ENCODE measurements around the gene THSD7B.
"Not testable (repeated sequence)": the region's sequence is repeated elsewhere in the genome, so short reads cannot be mapped to it uniquely, and the experiment has no call there.

Gene THSD7B

DNA sequence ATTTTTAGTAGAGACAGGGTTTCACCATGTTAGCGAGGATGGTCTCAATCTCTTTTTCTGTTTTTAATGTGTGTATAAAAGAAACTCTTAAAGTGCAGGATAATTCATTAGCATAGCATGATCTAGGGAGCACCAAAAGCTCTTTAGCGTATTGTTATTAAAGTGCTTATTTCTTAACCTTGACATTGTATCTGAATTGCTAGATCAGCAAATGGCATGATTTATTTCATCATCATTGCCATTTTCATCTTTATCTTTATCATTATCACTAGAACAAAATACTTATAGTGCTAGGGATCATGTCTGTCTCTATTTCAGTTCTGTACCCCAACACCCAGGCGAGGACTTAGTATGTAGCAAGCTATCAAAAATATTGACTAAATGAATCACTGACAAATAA lies 805.1 kb downstream of the THSD7B start:
- DNase-seq: no peak

- DNase-seq: not testable (repeated sequence)
Observed at GRCh38 chr2:137587834-137588233, 822.5 kb downstream of the THSD7B start.

- not testable (repeated sequence) for DNase-seq
Observed at GRCh38 chr2:137588578-137588977, 823.2 kb downstream of the THSD7B start.

DNA sequence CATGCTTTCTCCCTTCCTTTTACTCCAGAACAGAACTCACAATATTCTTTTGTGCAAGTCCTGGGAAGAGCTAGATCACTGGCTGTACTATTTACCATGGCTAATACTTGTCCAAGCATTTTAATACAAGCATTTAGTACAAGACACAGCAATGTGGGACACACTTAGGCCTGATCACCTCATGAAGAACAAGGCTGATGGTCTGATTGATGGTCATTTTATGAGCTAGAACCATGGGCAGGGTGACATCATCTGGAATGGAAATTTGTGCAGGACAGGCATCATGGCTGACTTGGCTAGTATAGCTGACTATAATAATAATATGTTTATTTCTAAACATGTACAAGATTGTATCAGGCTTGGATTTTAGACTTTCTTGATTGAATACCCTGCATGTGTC lies 824.8 kb downstream of the THSD7B start:
- no peak for DNase-seq

GRCh38 chr2:137607722-137608318 lies 842.5 kb downstream of the THSD7B start:
- no peak for DNase-seq

DNA sequence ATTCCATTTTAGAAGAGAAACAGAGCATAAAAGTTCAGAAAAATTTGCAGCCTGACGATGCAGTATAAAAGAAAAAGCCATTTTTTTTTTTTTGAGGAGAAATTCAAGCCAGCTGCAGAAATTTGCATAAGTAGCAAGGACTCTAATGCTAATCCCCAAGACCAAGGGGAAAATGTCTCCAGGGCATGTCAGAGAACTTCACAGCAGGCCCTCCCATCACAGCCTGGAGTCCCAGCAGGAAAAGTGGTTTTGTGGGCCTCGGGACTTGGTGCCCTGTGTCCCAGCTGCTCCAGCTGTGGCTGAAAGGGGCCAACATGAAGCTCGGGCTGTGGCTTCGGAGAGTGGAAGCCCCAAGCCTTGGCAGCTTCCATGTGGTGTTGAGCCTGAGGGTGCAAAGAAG lies 873.6 kb downstream of the THSD7B start:
- no peak for DNase-seq

GRCh38 chr2:137644731-137645130 lies 879.4 kb downstream of the THSD7B start:
- DNase-seq: no peak

DNA sequence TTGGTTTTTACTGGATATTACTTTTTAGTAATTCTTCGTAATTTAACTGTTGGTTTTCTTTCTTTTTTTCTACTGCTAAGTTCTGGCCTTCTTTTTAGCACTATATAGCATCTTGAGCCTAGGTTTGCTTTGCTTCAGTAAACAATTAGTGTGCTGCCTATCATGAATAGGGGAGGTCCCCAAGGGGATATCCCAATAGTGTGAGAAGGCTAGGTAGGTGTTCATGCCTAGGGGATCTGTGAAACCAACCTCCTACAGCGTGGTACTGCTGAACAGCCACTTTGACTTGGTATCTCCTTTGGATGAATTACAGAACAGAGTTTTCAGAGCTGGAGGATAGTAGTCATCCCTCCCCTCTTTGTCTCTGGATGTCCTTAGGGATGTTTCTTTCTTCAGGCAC lies 888.7 kb downstream of the THSD7B start:
- no peak for DNase-seq

DNA sequence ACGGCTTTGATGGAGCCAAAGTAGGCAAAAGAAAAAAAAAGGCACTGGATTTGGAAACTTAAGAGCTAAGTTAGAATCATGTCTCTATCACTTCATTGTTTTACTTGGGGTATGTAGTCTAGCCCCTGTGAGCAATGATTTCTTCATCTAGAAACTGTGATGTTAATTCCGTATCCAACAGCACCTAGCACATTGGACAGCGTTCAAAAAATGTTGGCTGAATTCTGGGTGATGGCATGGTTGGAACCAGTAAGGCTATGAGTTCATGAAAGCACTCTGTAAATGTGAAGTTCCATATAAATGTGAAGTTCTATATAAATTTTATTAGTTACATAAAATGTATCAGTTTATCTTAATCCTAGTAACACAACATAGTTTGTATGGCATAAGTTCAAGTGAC lies 890.5 kb downstream of the THSD7B start:
- DNase-seq: no peak

DNA sequence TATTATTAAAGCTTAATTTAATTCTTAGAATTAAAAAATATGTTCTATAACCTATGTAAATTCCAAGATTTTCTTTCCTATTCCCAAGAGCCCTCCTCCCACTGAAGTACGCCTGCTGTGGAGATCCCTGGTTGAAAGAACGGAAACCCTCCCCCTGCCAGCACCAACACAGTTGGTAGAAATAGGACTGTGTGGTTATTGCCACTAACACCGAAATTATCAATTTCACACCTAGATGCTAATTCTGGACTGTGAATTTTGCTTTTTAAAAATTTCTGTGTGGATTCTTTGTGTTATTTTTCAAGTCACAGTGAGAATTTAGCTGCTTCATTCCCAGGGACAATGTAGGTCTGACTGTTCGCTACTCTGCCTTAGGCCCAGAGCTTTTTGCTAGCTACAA lies 893.1 kb downstream of the THSD7B start:
- DNase-seq: no peak

GRCh38 chr2:137659616-137660015 lies 894.3 kb downstream of the THSD7B start:
- DNase-seq: no peak

DNA sequence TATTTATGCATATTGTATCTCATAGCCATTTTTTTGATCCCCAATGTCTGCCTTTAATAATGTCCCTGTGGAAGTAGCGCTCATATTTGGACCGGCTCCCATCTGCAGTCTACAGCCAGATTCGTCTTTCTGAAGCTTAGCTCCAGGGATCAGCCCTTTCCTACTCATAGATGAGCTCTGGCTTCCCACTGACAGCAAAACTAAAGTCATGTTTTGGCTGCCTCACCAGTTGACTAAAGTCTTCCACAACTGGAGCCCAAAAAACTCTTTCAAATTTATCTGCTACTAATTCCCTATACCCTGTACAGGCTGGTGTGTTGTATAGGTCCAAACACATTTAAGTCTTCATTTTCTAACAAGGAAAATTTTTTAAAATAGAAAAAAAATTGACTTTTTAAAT lies 904.8 kb downstream of the THSD7B start:
- no peak for DNase-seq

- no peak for DNase-seq
Observed at GRCh38 chr2:137672989-137673552, 907.7 kb downstream of the THSD7B start.

GRCh38 chr2:137674991-137675390 lies 909.6 kb downstream of the THSD7B start:
- DNase-seq: no peak

GRCh38 chr2:137675584-137676327 lies 910.4 kb downstream of the THSD7B start:
- DNase-seq: no peak

DNA sequence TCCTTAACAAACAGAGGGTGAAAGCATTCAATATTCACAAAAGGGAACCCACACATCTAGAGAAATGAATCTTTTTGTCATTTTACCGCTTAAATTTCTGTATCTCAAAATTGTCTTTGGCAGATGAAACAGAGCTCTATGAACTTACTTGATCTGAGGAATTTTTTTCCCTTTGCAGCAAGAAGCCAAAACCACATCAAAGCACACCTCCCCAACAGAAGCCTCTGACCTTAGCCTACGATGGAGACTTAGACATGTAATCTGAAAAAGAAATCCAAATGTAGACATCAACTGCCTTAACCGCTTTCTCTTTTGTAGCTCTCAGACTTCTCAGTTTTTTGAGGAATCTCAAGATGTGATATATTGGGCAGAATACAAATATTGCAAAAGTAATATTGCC lies 911.0 kb downstream of the THSD7B start:
- no peak for DNase-seq

- DNase-seq: no peak
Observed at GRCh38 chr2:137677466-137677865, 912.1 kb downstream of the THSD7B start.

- no peak for DNase-seq
Observed at GRCh38 chr2:137689549-137689948, 924.2 kb downstream of the THSD7B start.

DNA sequence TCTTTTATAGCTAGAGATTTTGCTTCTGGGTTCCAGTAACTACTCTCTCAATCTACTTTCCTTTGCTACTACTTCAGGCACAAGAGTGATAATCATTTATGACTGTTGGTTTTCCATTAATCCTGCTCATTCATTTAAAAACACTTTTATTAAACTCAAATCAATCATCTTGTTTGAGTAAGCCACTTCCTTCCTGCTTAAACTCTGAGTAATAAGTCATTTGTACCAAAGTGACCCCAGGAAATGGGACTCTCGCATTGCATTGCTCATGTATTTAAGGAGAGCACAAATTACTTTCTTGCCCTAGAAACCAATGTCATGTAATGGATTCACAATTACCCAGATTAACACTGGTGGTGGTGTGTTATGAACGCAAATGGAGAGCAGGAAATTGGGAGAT lies 928.2 kb downstream of the THSD7B start:
- DNase-seq: no peak

GRCh38 chr2:137696916-137697315 lies 931.6 kb downstream of the THSD7B start:
- DNase-seq: no peak

DNA sequence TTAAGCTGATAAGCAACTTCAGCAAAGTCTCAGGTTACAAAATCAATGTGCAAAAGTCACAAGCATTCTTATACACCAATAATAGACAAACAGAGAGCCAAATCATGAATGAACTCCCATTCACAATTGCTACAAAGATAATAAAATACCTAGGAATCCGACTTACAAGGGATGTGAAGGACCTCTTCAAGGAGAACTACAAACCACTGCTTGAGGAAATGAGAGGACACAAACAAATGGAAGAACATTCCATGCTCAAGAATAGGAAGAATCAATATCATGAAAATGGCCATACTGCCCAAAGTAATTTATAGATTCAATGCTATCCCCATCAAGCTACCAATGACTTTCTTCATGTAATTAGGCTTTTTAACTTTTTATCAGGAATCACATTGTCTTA lies 934.9 kb downstream of the THSD7B start:
- not testable (repeated sequence) for DNase-seq

- DNase-seq: no peak
Observed at GRCh38 chr2:137700681-137701080, 935.3 kb downstream of the THSD7B start.

DNA sequence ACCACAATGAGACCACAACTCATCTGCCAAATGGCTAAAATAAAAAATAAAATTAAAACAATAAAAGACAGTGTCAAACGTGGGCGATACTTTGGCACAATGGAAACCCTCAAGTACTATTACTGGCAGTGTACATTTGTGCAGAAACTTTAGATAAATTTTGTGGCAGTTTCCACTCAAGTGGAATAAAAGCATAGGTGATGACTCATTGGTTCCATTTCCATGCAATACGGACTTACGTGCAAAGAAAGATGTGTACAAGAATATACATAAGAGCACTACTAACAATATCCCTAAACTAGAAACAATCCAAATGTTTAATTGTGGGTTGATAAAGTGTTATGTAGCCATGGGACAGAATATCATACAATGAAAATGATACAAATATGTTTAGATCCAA lies 940.0 kb downstream of the THSD7B start:
- DNase-seq: no peak

Data from suppressor macrophage (primary cell).